Stimulated activated CD4-positive, alpha-beta T cell treated with anti-CD3 and anti-CD28 coated beads, Interleukin-1b, Interleukin-23, amount 100 ng/mL, for 4 hours (primary cell): ENCODE results near the gene DCN.

Source experiments
- DNase-seq, 2 donors: peaks; one replicate each; pipeline ENCODE4 v3.0.0-alpha.2; 2020; ENCODE audit warnings: low read depth in 2 of 2

DCN gene

GRCh38 chr12:91103101-91103500, 79.5 kb downstream of the DCN start:
- DNase-seq: no peak

- DNase-seq: no peak
Measured at GRCh38 chr12:91100906-91101305, 81.7 kb downstream of the DCN start.

DNA sequence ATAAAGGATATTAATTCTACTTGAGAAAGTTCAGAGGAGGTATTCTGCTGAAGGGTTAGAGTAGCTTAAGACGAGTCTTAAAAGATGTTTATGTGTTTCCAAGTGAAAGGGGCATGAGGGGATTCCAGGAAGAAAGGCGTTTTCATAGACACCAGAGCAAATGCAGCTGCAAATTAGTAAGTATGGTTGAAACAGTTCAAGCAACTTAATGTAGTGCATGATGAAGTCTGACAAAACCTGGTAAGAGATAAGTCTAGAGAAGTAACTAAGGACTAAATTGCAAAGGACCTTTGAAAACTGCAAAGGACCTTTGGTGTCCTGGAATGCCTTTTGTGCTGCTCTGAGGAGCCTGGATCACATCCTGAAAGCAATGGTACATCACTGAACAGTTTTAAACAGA, 82.8 kb downstream of the DCN start:
- DNase-seq: no peak

DNA sequence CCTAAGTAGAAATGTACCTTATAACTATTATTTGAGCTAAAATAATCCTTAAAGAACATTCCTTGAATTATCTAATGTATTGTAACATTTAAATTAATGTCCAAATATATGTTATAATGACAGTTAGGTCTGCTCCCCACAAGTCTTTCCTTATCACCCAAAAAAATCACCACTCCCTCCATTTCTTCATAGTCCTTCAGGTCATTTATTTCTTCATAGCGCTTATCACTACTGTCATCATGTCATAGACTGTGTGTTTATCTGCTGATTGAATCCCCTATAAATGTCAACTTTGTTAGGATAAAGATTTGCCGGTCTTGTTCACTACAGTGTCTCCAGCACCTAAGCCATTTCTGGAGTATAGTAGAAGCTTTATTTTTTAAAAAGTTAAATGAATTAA, 83.3 kb downstream of the DCN start:
- DNase-seq: no peak

GRCh38 chr12:91098941-91099340, 83.7 kb downstream of the DCN start:
- DNase-seq: no peak

DNA sequence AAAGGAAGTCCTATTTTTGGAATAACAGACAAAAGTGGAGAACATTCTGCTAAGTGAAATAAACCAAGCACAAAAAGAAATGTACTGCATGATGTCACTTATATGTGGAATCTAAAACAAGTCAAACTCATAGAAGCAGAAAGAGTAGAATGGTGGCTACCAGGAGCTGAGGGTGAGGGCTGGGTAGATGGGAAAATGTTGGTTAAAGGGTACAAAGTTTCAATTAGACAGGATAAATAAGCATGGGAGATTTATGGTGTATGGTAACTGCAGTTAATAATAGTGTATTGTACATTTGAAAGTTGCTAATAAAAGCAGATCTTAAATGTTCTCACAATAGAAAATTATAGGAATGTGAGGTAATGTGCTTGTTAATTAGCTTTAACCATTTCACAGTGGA, 84.2 kb downstream of the DCN start:
- DNase-seq: no peak

DNA sequence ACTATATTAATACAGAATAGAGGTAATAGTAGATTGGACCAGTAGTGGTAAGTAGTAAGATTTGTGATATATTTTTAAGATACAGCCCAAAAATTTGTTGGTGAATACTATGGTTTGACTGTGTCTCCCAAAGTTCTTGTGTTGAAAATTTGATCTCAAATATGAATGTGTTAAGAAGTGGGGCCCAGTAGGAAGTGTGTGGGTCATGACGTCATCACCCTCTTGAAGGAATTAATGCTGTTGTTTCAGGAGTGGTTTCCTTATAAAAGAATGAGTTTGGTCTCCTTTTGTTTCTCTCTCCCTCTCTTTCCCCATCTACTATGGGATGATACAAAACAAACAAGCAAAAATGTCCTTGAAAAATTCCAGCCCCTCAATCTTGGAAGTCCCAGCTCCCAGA, 87.7 kb downstream of the DCN start:
- DNase-seq: no peak

GRCh38 chr12:91094032-91094662, 88.5 kb downstream of the DCN start:
- DNase-seq: no peak

- no peak for DNase-seq
Measured at GRCh38 chr12:91093341-91093740, 89.3 kb downstream of the DCN start.

DNA sequence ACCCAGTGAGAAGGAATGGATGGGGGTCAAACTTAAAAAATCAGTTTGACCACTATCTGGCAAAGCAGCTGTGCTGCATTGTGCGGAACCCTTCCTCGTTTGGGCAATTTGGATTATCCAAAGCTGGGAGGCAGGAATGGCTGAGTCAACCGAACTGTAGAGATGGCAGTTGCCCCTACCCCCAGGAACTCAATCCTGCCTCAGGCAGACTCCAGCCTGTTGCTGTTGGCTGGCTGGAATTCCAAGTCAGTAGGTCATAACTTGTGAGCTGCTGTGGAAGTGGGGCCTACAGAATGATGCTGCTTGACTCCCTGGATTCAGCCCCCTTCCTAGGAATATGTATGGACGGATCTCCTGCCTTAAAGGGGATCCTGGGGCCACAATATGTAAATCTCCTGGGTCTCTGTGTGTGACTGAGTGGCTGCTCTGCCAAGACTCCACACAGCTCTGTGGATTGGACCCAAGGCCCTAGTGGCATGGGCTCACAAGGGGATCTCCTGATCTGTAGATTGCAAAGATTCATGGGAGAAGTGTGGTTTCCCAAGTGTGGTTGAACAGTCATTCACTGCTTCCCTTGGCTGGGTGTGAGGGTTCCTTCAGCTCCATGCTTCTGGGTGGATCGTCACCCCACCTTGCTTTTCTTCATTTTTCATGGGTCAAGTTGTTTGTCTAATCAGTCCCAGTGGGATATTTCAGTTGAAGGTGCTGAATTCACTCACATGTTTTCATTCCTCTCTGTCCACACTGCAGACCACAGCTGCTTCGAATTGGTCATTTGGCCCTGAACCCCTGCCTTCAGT, 90.5 kb downstream of the DCN start:
- no peak for DNase-seq
